ENCODE results near the gene TUT7.
A peak's percentile ranks its signal among the peaks of the same experiment; 100 is the strongest.

TUT7 gene

GRCh38 chr9:86248746-86249145, 105.5 kb downstream of the TUT7 start:
- no peak for DNase-seq

GRCh38 chr9:86246752-86247161, 107.5 kb downstream of the TUT7 start:
- DNase-seq, result no peak

GRCh38 chr9:86242071-86242470, 112.1 kb downstream of the TUT7 start:
- no peak for DNase-seq

- DNase-seq, result peak; percentile 37
Observed at GRCh38 chr9:86241216-86241615, 113.0 kb downstream of the TUT7 start.

- no peak for DNase-seq
Observed at GRCh38 chr9:86238861-86239770, 115.1 kb downstream of the TUT7 start.

Measured in stimulated activated CD8-positive, alpha-beta memory T cell treated with anti-CD3 and anti-CD28 coated beads, Interleukin-4, amount 100 ng/mL, for 48 hours (primary cell).